Activated CD4-positive, alpha-beta memory T cell treated with anti-CD3 and anti-CD28 coated beads for 36 hours (primary cell): Measurements from ENCODE around the gene MMP27. TPM values are rescaled to one million over a fixed set of nuclear protein-coding genes. Genes with fewer than 3 reads are reported as not detected.

Source experiments
- CTCF ChIA-PET: fragments of 350-600 bp; sonication (Branson Sonifier 250); formaldehyde crosslinking; loops from one replicate; lab custom pipeline; 2021; ENCODE audit warnings: antibody characterized with exemption, inconsistent platforms; lab: Charles Lee
- POLR2A ChIA-PET: fragments of 350-600 bp; sonication (Branson Sonifier 250); formaldehyde crosslinking; loops from one replicate; lab custom pipeline; 2021; ENCODE audit warnings: antibody characterized with exemption; lab: Charles Lee
- DNase-seq: peaks from one replicate; pipeline ENCODE4 v3.0.0-alpha.2; 2020
- H3K27ac Mint-ChIP-seq: one replicate; pipeline ENCODE4 v1.8.0; 2021; ENCODE audit warnings: mixed read lengths
- H3K27me3 Mint-ChIP-seq: one replicate; pipeline ENCODE4 v1.8.0; 2021; ENCODE audit warnings: mixed read lengths
- H3K36me3 Mint-ChIP-seq: one replicate; pipeline ENCODE4 v1.8.0; 2021; ENCODE audit warnings: mixed read lengths
- H3K4me1 Mint-ChIP-seq: one replicate; pipeline ENCODE4 v1.8.0; 2021; ENCODE audit warnings: low read depth, mixed read lengths
- H3K4me3 Mint-ChIP-seq: one replicate; pipeline ENCODE4 v1.8.0; 2021; ENCODE audit warnings: mild to moderate bottlenecking, mixed read lengths
- H3K9me3 Mint-ChIP-seq: one replicate; pipeline ENCODE4 v1.8.0; 2021; ENCODE audit warnings: mixed read lengths
- intact Hi-C: fragments of 100-400 bp; cut with micrococcal nuclease; formaldehyde crosslinking; loops from one replicate; pipeline ENCODE4 v1.15.1; 2023
- total RNA-seq, 2 experiments: library from RNA; stranded (reverse); gene quantifications; one replicate each; pipeline ENCODE4 v1.2.3, GENCODE V29; 2021

The MMP27 gene
- total RNA-seq, 2 experiments from 2014 or later: not detected

- DNase-seq: no peak
- intact Hi-C loops: no loop called here
- POLR2A ChIA-PET: no interaction called here
- Mint-ChIP-seq H3K9me3 (no peaks in the 10 kb centered on the region), H3K4me3 (no peak overlapping the region), H3K27ac (no peak overlapping the region), H3K4me1 (no peaks in the 10 kb centered on the region), H3K27me3 (peaks cover 28% of the 10 kb centered on the region), H3K36me3 (no peaks in the 10 kb centered on the region)
- CTCF ChIA-PET: no interaction called here
Observed at GRCh38 chr11:102683277-102683676, 22.3 kb downstream of the MMP27 start.

DNA sequence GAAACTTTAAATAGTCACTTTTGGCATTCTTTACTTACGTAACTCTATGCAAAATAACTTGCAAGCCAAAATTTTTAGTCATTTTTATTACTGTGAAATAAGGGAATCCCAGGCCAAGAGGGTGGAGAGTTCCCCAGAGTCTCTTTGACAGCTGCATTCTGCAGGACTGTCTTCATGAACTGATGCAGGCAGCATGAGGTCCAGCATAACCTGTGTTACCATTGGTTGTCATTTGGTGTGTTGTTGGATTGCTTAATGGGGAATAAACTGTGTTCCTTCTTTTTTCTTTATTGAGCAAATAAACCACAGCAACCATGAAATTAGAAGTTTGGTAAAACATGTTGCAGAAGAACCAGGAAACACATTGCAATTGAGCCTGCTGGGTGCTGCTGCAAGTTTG is 24.6 kb downstream of the MMP27 start:
- ChIA-PET POLR2A (no interaction called here), CTCF (interaction anchor here (1.8 kb wide), 1 partner anchor 14 kb away, joined by 7 read pairs; no protein-coding TSS in a partner anchor)
- no peaks in the 10 kb centered on the region for H3K9me3 Mint-ChIP-seq
- intact Hi-C loops: no loop called here
- H3K27me3 Mint-ChIP-seq: peaks cover 26% of the 10 kb centered on the region
- no peaks in the 10 kb centered on the region for H3K4me1 Mint-ChIP-seq
- no peak for DNase-seq
- no peak overlapping the region for H3K4me3 Mint-ChIP-seq
- no peak overlapping the region for H3K27ac Mint-ChIP-seq
- no peaks in the 10 kb centered on the region for H3K36me3 Mint-ChIP-seq

DNA sequence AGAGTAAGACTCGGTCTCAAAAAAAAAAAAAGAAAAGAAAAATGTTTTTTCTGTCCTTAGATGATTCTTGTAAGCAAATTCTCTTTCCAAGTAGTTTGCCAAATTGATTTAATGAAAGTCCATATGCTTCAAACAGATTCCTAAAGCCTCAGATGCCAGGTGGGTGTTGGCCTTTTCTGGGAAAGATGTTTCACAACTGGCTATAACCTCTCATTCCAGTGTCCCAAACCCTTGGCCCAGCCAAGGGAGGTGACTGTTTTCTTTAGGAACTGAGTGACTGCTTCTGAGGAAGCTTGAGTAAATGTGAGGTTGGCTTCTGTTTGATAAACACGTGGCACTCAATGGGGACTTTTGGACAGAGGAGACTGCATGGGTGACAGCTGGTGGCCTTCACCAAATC is 27.5 kb downstream of the MMP27 start:
- Mint-ChIP-seq H3K4me1 (no peaks in the 10 kb centered on the region), H3K27me3 (peaks cover 19% of the 10 kb centered on the region), H3K4me3 (no peak overlapping the region), H3K36me3 (no peaks in the 10 kb centered on the region), H3K27ac (no peak overlapping the region), H3K9me3 (no peaks in the 10 kb centered on the region)
- CTCF ChIA-PET: interaction anchor here (3.1 kb wide), 1 partner anchor 11 kb away, joined by 15 read pairs; no protein-coding TSS in a partner anchor
- intact Hi-C loops: no loop called here
- POLR2A ChIA-PET: no interaction called here
- no peak for DNase-seq

- no peak for DNase-seq
- Mint-ChIP-seq H3K27me3 (peaks cover 9% of the 10 kb centered on the region), H3K27ac (no peak overlapping the region), H3K9me3 (no peaks in the 10 kb centered on the region), H3K4me3 (no peak overlapping the region), H3K36me3 (no peaks in the 10 kb centered on the region), H3K4me1 (no peaks in the 10 kb centered on the region)
- ChIA-PET CTCF (interaction anchor here (1.7 to 3.1 kb wide), 2 partner anchors 9 kb away, joined by 3 to 15 read pairs; no protein-coding TSS in a partner anchor), POLR2A (no interaction called here)
- intact Hi-C loops: no loop called here
Observed at GRCh38 chr11:102676084-102676483, 29.5 kb downstream of the MMP27 start.

DNA sequence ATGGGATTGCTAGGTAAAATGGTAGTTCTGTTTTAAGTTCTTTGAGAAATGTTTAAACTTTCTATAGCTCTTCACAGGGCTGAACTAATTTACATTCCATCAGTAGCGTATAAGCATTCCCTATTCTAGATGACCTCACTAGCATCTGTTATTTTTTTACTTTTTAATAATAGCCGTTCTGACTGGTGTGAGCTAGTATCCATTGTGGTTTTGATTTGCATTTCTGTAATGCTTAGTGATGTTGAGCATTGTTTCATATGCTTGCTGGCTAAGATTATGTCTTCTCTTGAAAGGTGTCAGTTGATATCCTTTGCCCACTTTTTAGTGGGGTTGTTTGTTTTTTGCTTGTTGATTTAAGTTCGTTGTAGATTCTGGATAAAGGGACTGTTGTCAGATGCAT is 35.9 kb downstream of the MMP27 start:
- intact Hi-C loops: loop anchor here (10.0 kb wide), 1 partner anchor 55 kb away; no protein-coding TSS in a partner anchor
- Mint-ChIP-seq H3K4me1 (no peaks in the 10 kb centered on the region), H3K4me3 (no peak overlapping the region), H3K27ac (no peak overlapping the region), H3K9me3 (no peaks in the 10 kb centered on the region), H3K27me3 (no peaks in the 10 kb centered on the region), H3K36me3 (no peaks in the 10 kb centered on the region)
- no peak for DNase-seq
- ChIA-PET CTCF (interaction anchor here (0.6 kb wide), 1 partner anchor 81 kb away, joined by 3 read pairs; no protein-coding TSS in a partner anchor), POLR2A (no interaction called here)

- DNase-seq: peak; percentile 15
- Mint-ChIP-seq H3K9me3 (no peaks in the 10 kb centered on the region), H3K27me3 (no peaks in the 10 kb centered on the region), H3K27ac (no peak overlapping the region), H3K36me3 (no peaks in the 10 kb centered on the region), H3K4me1 (no peaks in the 10 kb centered on the region), H3K4me3 (no peak overlapping the region)
- ChIA-PET CTCF (interaction anchor here (0.5 to 3.7 kb wide), 56 partner anchors 8 to 1405 kb away, joined by 3 to 64 read pairs (median 4); partner anchors contain the start of gene MMP3), POLR2A (no interaction called here)
- intact Hi-C loops: loop anchor here (1.0 to 10.0 kb wide), 4 partner anchors 52 to 378 kb away; no protein-coding TSS in a partner anchor
Observed at GRCh38 chr11:102666331-102666957, 39.1 kb downstream of the MMP27 start.

DNA sequence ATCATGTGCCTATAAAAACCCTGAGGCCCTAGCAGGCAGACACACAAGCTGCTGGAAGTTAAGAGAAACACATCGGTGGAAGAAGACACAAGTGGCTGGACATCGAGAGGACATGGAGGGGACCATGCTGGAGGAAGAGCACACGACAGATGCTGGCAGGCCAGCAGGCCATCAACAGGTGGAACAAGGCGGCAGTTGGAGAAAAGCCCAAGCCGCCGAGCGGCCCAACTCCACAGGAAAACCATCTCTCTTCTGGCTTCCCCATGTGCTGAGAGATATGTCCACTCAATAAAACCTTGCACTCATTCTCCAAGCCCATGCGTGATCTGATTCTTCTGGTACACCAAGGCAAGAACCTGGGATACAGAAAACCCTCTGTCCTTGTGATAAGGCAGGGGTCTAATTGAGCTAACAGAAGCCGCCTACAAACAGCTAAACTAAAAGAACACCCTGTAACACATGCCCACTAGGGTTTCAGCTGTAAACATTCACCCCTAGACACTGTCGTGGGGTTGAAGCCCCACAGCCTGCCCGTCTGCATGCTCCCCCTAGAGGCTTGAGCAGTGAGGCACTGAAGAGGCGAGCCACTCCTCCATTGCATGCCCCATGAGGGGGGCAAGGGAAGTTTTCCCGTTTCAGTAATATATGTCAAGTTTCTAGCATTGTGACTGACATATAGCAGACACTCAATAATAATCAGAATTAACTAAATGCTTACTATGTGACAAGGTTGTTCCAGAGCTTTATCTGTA is 41.4 kb downstream of the MMP27 start:
- Mint-ChIP-seq H3K27ac (no peak overlapping the region), H3K4me1 (no peaks in the 10 kb centered on the region), H3K4me3 (no peak overlapping the region), H3K9me3 (no peaks in the 10 kb centered on the region), H3K36me3 (no peaks in the 10 kb centered on the region), H3K27me3 (peaks cover 3% of the 10 kb centered on the region)
- intact Hi-C loops: loop anchor here (10.0 kb wide), 1 partner anchor 49 kb away; no protein-coding TSS in a partner anchor
- POLR2A ChIA-PET: no interaction called here
- DNase-seq: peak; percentile 25
- CTCF ChIA-PET: interaction anchor here (0.9 to 3.7 kb wide), 5 partner anchors 168 to 375 kb away, joined by 3 to 64 read pairs (median 29); no protein-coding TSS in a partner anchor

DNA sequence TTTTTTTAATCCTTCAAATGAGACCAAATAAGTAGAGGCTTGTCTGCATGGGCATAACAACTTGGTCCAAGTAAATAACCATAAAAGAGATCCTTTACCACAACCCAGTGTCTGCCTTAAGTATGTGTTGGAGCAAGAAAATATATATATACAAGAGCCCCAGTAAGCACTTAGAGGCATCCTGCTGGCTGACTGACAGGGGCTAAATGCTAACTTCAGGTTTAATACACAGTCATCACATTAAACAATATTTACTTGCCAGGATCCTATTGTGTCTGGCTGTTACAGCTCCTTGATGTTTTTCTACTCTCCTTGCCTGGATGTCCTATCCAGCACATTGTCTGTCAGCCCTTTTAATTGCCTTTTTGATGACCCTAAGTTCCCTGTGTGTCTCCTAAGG is 43.0 kb downstream of the MMP27 start:
- Mint-ChIP-seq H3K36me3 (no peaks in the 10 kb centered on the region), H3K4me3 (no peak overlapping the region), H3K9me3 (no peaks in the 10 kb centered on the region), H3K27ac (no peak overlapping the region), H3K4me1 (no peaks in the 10 kb centered on the region), H3K27me3 (peaks cover 8% of the 10 kb centered on the region)
- intact Hi-C loops: loop anchor here (10.0 kb wide), 1 partner anchor 48 kb away; no protein-coding TSS in a partner anchor
- ChIA-PET POLR2A (no interaction called here), CTCF (no interaction called here)
- no peak for DNase-seq

DNA sequence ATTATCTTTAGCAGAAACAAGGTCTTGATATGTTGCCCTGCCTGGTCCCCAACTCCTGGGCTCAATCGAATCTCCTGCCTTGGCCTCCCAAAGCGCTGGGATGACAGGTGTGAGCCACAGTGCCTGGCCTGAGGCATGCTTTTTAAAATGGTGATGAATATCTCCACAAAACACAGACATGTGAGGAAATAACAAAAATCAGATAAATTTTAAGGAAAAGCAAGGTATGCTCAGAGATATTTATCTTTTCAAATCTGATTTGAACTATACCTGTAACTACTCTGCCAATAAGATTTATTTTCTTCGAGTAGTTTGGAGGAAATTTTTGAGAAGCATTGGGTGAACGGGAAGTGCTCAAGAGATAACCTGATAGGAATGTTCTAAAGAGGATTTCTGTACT is 44.5 kb downstream of the MMP27 start:
- CTCF ChIA-PET: interaction anchor here (0.9 kb wide), 1 partner anchor 318 kb away, joined by 3 read pairs; no protein-coding TSS in a partner anchor
- Mint-ChIP-seq H3K27ac (no peak overlapping the region), H3K4me1 (no peaks in the 10 kb centered on the region), H3K27me3 (peaks cover 13% of the 10 kb centered on the region), H3K36me3 (no peaks in the 10 kb centered on the region), H3K9me3 (no peaks in the 10 kb centered on the region), H3K4me3 (no peak overlapping the region)
- intact Hi-C loops: loop anchor here (10.0 kb wide), 1 partner anchor 46 kb away; no protein-coding TSS in a partner anchor
- POLR2A ChIA-PET: no interaction called here
- no peak for DNase-seq

GRCh38 chr11:102656528-102656927 is 49.0 kb downstream of the MMP27 start:
- Mint-ChIP-seq H3K27me3 (peaks cover 17% of the 10 kb centered on the region), H3K4me3 (no peak overlapping the region), H3K9me3 (peaks cover 4% of the 10 kb centered on the region), H3K27ac (no peak overlapping the region), H3K36me3 (no peaks in the 10 kb centered on the region), H3K4me1 (no peaks in the 10 kb centered on the region)
- CTCF ChIA-PET: interaction anchor here (2.2 kb wide), 1 partner anchor 10 kb away, joined by 13 read pairs; no protein-coding TSS in a partner anchor
- intact Hi-C loops: no loop called here
- no peak for DNase-seq
- POLR2A ChIA-PET: no interaction called here

DNA sequence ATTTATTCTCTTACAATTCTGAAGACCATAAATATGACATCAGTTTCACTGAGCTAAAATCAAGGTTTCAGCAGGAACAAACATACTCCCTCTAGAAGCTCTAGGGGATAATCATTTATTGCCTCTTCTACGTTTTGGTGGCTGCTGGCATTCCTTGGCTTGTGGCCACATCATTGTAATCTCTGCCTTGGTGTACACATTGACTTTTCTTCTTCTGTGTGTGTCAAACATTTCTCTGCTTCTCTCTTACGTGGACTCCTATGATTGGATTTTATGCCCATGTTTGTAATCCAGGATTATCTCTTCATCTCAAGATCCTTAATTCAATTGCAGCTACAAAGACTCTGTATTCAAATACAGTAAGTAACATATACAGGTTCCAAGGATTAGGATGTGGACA is 50.0 kb downstream of the MMP27 start:
- H3K4me3 Mint-ChIP-seq: no peak overlapping the region
- intact Hi-C loops: no loop called here
- peaks cover 24% of the 10 kb centered on the region for H3K27me3 Mint-ChIP-seq
- ChIA-PET POLR2A (no interaction called here), CTCF (interaction anchor here (1.1 kb wide), 1 partner anchor 11 kb away, joined by 6 read pairs; no protein-coding TSS in a partner anchor)
- no peak overlapping the region for H3K27ac Mint-ChIP-seq
- DNase-seq: no peak
- no peaks in the 10 kb centered on the region for H3K4me1 Mint-ChIP-seq
- peaks cover 4% of the 10 kb centered on the region for H3K9me3 Mint-ChIP-seq
- no peaks in the 10 kb centered on the region for H3K36me3 Mint-ChIP-seq

DNA sequence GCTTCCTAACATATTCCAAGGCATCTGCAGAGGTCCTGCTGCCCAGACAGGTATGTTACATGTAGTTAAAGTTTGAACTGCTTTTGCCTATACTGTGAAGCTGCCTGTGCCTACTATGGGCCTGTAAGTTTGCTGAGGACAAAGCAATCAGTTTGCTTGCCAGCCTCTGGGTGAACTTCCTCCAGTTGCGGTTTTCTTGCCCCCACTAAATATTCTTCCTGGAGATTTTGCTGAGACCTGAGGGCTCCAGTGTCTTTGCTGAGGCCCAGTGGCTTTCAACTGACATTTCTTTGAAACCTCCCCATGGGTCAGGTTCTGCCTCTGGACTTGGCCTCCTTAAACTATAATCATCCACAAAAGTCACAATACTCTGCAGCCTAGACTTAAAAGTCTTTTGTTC is 50.8 kb downstream of the MMP27 start:
- intact Hi-C loops: no loop called here
- Mint-ChIP-seq H3K4me1 (no peaks in the 10 kb centered on the region), H3K9me3 (peaks cover 4% of the 10 kb centered on the region), H3K27ac (no peak overlapping the region), H3K4me3 (no peak overlapping the region), H3K36me3 (no peaks in the 10 kb centered on the region), H3K27me3 (peaks cover 28% of the 10 kb centered on the region)
- ChIA-PET CTCF (interaction anchor here (0.9 to 1.1 kb wide), 2 partner anchors 12 to 367 kb away, joined by 3 to 6 read pairs; no protein-coding TSS in a partner anchor), POLR2A (no interaction called here)
- DNase-seq: no peak
